Right cardiac atrium (tissue), 5 donors: ENCODE data around the gene MIB2. TPM values are rescaled to one million over a fixed set of nuclear protein-coding genes. Genes with fewer than 3 reads are reported as not detected.
"Not testable (repeated sequence)": the region's sequence is repeated elsewhere in the genome, so short reads cannot be mapped to it uniquely, and the experiment has no call there.

ENCODE experiments used
- ATAC-seq, 2 donors: fragments of 200-7000 bp; cut with Tn5 transposase; one replicate each; pipeline versions ENCODE4 v1.8.0 to v1.9.1; 2020; ENCODE audit warnings: moderate library complexity in 2 of 2, mild to moderate bottlenecking in 1 of 2
- DNase-seq, 3 donors: peaks; one replicate each; pipeline ENCODE4 v3.0.0-alpha.2; 2020
- H3K27ac ChIP-seq: one replicate; pipeline ENCODE4 v1.5.1; 2013; ENCODE audit warnings: mild to moderate bottlenecking, low read length, control low read depth, moderate library complexity
- H3K27me3 ChIP-seq: one replicate; pipeline ENCODE4 v1.6.1; 2013; ENCODE audit not compliant: control insufficient read depth, insufficient read depth
- H3K4me1 ChIP-seq: one replicate; pipeline ENCODE4 v1.6.1; 2013; ENCODE audit warnings: low read length; ENCODE audit not compliant: control insufficient read depth, insufficient read depth
- H3K4me3 ChIP-seq: one replicate; pipeline ENCODE4 v1.5.1; 2013; ENCODE audit warnings: low read length, control low read depth
- H3K9me3 ChIP-seq: one replicate; pipeline ENCODE4 v1.6.1; 2013; ENCODE audit warnings: low read length; ENCODE audit not compliant: control insufficient read depth
- WGBS: extraction: QIAGEN DNeasy Blood & Tissue Kit; methylation state at CpG from one replicate; pipeline ENCODE4 v1.1.7; 2013; 5-methylcytosine and 5-hydroxymethylcytosine counted together
- intact Hi-C, 4 donors: fragments of 100-400 bp; cut with DNase I; formaldehyde crosslinking; loops; one replicate each; pipeline versions ENCODE4 v1.11.0 to v1.14.0; 2022 to 2023
- polyA plus RNA-seq: library from polyadenylated mRNA; stranded (reverse); fragments of 200-250 nt; gene quantifications from one replicate; pipeline ENCODE4 v1.2.3, GENCODE V29; 2013
- total RNA-seq, 4 donors: library from RNA; stranded (reverse); fragmentation: NEBNext Ultra II Directional; extraction: Animal tissue kit (Norgen Biotek cat#: 25700); gene quantifications; one replicate each; pipeline ENCODE4 v1.2.1, GENCODE V29; 2021
- donor health status: healthy with polysubstance abuse.
- donor health status: DM: no; HTN: yes; CAD: no.
- donor health status: DM: no; HTN: no; CAD: no.
- donor health status: DM: no; HTN: yes; CAD: no; lungs with severe emphysema.
- donor health status: DM: yes; HTN: yes; CAD: no.

The MIB2 gene
- total and polyA plus RNA-seq, 5 donors, result 49.5 to 77.8 (median 57.8) TPM

DNA sequence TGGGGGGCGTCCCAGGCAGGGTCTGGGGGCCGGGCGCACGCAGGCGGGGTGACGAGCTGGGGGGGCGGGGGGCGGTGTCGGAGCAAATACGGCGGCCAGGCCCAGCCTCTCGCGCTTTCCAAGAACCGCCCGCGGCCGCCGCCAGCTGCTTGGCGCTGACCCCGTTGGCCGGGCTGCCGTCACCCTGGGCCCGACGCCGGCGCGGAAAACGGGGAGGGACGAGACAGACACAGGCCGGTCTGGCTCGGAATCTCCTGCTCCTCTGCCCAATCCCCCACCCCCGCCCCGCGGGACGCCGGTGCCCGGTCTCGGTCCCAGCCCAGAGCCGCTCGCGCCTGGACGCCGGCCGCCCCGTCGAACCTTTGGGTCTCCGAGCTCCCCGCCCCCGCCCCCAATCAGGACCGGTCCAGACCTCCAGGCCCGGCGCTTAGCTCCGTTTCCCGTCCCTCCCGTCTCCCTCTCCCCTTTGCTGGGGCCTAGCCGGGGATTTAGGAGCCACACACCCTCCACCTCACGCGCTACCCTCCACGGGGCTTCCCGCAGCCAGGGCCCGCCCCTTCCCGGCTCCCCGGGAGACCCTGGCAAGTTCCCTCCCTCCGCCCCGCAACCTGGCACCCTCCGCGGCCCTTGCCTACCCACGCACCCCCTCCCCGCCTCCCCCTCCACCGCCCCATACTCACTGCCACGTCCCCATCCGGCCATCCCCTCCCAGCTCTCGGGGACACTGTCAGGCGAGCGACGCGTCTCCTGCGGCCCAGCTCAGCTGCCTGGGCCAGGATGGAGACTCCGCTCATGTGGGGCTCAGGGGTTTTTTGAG lies 15.9 kb downstream of the MIB2 start:
- peak overlapping the region; percentile 18 for H3K27ac ChIP-seq
- peak overlapping the region; percentile 8 for H3K4me3 ChIP-seq
- H3K9me3 ChIP-seq, result no peaks in the 10 kb centered on the region
- DNase-seq, result peak; percentile 86 to 95 (median 93)
- intact Hi-C loops, result no loop called here
- peak; percentile 54 to 58 for ATAC-seq
- no peaks in the 10 kb centered on the region for H3K27me3 ChIP-seq
- WGBS, result 9% methylated on average over 79 of the region's 79 CpGs
- H3K4me1 ChIP-seq, result no peaks in the 10 kb centered on the region

DNA sequence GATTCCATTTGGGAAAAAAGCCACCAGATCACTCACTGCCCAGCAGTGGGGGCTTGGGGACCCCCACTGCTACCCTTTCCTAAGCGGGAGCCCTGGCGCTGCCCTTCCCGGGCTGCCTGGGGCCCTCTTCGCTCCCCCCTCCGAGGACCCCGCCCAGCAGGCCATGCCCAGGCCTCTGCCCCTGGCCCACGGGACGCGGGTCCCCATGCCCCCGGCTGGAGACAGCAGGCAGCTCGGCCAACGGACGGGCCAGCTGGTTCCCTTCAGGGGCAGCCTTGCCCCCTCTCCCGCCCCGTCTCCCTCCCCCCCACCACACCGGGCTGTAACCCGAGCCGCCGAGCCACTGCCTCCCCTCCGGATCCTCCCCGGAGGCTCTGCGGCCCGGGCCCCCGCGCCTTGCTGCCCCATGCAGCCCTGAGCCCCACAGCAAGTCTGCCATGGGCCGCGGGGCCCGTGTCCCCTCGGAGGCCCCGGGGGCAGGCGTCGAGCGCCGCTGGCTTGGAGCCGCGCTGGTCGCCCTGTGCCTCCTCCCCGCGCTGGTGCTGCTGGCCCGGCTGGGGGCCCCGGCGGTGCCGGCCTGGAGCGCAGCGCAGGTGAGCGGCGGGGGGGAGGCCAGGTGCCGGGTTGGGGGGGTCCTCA lies 16.6 kb downstream of the MIB2 start, which contains the start of gene MMP23B:
Gene MMP23B, plus strand, starts transcription at position 392 of the 639 bp plus-strand sequence. Its CDS starts 46 bp downstream, at position 438.
- 3% methylated on average over 48 of the region's 48 CpGs for WGBS
- Histone ChIP-seq H3K4me3 (peak within 1 kb of the TSS; percentile 8), H3K27me3 (no peaks in the 10 kb centered on the region), H3K27ac (peak within 1 kb of the TSS; percentile 18), H3K9me3 (no peaks in the 10 kb centered on the region), H3K4me1 (no peaks in the 10 kb centered on the region)
- intact Hi-C loops, result no loop called here
- ATAC-seq (peak; percentile 1 to 3), DNase-seq (peak; percentile 57 to 85 (median 84))

DNA sequence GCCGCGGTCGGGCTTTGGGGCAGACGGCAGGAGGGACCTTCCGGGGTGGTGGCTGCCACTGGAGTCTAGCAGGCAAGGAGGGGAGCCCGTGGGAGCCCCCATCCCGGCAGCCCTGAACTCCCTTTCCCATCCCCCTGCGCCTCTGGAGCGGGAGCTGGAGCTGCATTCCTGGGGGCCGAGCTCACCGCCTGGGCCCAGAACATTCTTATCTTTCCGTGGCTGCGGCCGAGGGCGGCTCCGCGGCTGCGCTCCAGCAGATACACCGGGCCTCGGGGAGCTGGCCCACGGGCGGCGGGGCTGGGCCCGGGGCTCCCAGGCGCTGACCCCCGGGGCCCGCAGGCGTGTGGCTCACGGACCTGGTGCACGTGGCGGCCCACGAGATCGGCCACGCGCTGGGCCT lies 18.1 kb downstream of the MIB2 start:
- H3K9me3 ChIP-seq, DNase-seq, H3K27ac ChIP-seq, H3K27me3 ChIP-seq, H3K4me3 ChIP-seq, intact Hi-C loops, H3K4me1 ChIP-seq: not testable (repeated sequence)
- no CpG with 5 or more reads among the region's 35 CpGs for WGBS
- peak; percentile 3 to 24 for ATAC-seq

DNA sequence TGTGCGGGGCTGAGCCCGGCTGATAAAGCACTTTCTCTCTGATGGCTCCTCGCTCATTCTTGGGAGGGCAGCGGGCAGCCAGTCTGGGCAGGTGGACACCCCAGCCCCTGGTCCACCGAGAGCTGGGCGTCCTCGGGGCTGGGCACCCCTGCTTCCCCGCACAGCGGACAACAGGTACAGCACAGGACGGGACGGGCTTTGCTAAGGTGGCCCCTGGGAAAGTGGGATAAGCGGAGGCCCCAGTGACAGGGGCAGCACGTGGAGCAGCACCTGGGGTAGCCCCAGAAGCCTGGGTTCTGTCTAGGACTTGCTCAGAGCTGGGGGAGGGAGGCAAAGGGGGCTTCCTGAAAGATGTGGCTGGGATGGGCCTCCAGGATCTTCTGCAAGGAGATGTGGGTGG lies 19.3 kb downstream of the MIB2 start:
- DNase-seq, result peak in 2 of 3 donors; percentile 11 to 52
- H3K4me1 ChIP-seq, intact Hi-C loops, H3K27ac ChIP-seq, H3K27me3 ChIP-seq, ATAC-seq, H3K9me3 ChIP-seq, H3K4me3 ChIP-seq: not testable (repeated sequence)
- WGBS, result 94% methylated on average over 9 of the region's 13 CpGs

DNA sequence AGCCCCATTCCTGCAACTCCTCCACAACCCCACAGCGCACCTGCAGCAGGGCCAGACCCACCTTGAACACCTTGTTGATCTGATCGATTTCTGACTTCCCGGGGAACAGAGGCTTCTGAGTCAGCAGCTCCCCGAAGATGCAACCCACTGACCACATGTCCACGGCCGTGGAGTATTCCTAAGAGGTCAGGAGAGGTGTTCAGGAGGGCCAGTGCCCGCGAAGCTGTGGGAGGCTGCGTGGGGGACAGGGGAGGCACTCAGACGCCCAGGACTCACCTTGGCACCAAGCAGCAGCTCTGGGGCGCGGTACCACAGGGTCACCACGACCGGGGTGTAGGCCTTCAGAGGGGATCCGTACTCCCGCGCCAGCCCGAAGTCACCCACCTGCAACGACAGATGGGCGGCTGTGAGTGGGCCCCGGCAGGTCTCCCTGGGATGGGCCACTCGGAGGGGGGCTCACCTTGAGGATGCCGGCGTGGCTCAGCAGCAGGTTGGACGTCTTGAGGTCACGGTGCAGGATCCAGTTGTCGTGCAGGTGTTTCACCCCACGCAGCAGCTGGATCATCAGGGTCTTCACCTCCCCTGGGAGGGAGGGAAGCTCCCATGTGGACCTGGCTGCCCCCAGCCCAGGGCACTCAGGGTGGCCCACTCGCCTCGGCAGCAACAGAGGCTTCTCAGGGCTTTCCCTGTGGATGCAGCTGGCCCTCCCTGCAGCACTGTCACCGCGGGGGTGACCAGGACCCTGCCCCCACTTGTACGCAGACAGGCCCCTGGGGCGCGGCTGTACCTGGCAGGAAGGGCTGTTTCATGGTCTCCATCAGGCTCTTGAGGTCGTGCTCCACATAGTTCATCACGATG lies 21.6 kb downstream of the MIB2 start:
- ATAC-seq, H3K4me1 ChIP-seq, H3K9me3 ChIP-seq, H3K27ac ChIP-seq, intact Hi-C loops, H3K27me3 ChIP-seq, H3K4me3 ChIP-seq: not testable (repeated sequence)
- peak; percentile 14 to 46 (median 40) for DNase-seq
- 91% methylated on average over 37 of the region's 37 CpGs for WGBS

DNA sequence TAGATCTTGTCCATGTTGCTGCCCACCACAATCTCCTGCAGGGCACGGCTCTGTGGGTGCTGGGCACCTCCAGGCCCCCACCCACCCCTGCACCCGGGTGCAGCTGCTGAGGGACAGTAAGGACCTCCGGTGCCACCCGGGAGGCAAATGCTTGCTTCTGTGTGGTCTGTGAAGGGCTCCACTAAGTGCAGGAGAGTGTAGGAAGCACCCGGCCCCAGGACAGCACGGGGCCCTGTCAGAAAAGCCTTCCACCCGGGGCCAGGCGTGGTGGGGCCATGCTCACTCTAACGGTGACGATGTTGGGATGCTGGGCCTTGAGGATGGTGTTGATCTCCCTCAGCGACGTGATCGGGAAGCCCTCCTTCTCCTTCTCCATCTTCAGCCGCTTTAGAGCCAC lies 22.2 kb downstream of the MIB2 start:
- peak in 2 of 3 donors; percentile 7 to 27 for DNase-seq
- H3K4me3 ChIP-seq, ATAC-seq, H3K9me3 ChIP-seq, H3K27me3 ChIP-seq, H3K4me1 ChIP-seq, H3K27ac ChIP-seq, intact Hi-C loops: not testable (repeated sequence)
- 92% methylated on average over 14 of the region's 14 CpGs for WGBS

DNA sequence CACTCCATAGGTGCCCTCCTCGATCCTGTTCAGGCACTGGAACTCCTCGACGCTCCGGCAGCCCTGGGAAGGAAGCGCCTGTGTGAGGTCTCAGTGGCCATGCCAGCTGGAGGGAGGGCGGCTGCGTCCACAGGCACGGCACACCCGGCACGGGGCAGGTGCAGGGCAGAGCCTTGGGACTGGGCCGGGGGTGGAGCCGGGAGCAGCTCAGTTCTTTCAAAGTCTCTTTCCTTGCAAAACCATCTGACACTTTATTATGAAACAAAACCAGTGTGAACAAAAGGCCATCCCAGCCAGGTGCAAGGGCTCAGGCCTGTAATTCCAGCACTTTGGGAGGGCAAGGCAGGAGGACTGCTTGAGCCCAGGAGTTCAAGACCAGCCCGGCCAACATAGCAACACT lies 23.2 kb downstream of the MIB2 start:
- 90% methylated on average over 9 of the region's 13 CpGs for WGBS
- H3K9me3 ChIP-seq, H3K4me3 ChIP-seq, H3K27me3 ChIP-seq, H3K27ac ChIP-seq, intact Hi-C loops, H3K4me1 ChIP-seq, ATAC-seq: not testable (repeated sequence)
- peak in 2 of 3 donors; percentile 11 to 49 for DNase-seq

DNA sequence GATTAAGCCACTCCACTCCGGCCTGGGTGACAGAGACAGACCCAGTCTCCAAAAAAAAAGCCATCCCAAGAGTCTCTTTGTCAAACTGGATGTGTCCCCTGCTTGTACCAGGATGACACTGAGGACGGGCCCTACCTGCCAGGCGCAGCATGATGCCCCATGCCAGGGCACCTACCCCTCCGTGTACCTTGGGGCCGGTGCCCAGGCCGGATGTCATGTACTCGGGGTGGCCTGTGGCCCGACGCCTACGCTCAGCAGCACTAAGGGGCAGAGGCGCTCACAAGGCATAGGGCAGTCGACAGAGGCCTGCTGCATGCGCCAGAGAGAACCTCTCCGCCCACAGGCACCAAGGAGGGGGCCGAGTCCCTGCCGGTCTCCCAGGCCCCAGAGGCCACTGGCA lies 24.1 kb downstream of the MIB2 start:
- H3K9me3 ChIP-seq, H3K27ac ChIP-seq, H3K27me3 ChIP-seq, intact Hi-C loops, ATAC-seq, H3K4me3 ChIP-seq, H3K4me1 ChIP-seq: not testable (repeated sequence)
- DNase-seq, result peak in 1 of 3 donors; percentile 5
- WGBS, result 91% methylated on average over 16 of the region's 16 CpGs

DNA sequence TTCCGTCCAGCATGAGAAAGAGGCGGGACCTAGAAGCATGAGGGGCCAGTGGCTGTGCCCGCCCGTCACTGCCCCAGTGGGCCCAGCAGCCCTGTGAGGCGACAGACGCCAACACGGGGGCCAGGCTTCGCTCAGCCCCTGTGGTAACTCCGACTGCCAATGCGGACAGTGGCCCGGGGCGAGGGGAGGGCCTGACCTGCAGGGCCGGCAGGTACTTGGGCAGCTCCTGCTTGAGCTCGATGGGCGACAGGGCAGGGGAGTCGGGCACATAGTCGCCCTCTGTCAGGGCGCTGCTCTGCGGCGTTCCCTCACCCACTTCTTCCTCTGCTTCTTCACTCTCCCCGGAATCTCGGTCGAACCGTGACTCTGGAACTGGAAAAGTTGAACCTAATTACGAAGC lies 24.8 kb downstream of the MIB2 start:
- intact Hi-C loops, H3K27me3 ChIP-seq, H3K4me3 ChIP-seq, H3K4me1 ChIP-seq, H3K27ac ChIP-seq, H3K9me3 ChIP-seq, ATAC-seq: not testable (repeated sequence)
- DNase-seq, result peak in 2 of 3 donors; percentile 16 to 37
- WGBS, result 95% methylated on average over 18 of the region's 25 CpGs

DNA sequence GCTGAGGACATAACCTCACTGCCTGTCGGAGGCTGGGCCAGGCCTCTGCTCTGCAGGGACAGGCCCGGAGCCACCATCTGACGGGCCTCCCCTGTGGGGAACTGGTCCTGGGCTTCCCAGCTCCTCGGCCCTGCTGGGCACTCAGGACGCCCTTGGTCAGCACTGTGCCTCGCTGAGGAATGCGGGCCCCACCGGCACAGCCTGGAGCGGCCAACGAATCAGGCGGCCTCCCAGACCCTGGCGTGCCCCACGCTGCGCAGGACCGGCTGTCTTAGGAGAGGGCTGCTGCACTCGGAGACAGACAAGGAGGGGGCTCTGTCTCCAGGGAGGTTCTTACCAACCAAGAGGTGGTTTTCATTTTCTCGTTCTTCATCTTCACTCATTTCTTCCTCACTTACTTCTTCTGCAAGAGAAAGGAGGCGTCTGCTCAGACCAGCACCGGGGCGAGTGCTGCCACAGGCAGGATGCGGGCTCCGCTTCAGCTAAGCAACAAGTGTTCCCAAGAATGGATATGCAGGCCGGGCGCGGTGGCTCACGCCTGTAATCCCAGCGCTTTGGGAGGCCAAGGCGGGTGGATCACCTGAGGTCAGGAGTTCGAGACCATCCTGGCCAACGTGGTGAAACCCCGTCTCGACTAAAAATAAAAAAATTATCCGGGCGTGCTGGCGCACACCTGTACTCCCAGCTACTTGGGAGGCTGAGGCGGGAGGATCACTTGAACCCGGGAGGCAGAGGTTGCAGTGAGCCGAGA lies 25.6 kb downstream of the MIB2 start:
- WGBS, result 95% methylated on average over 33 of the region's 38 CpGs
- H3K27ac ChIP-seq, H3K4me3 ChIP-seq, H3K4me1 ChIP-seq, H3K9me3 ChIP-seq, intact Hi-C loops, H3K27me3 ChIP-seq: not testable (repeated sequence)
- ATAC-seq, result peak in 1 of 2 donors; percentile 5
- DNase-seq, result peak in 1 of 3 donors; percentile 32
